Lower lobe of right lung (tissue), 2 donors: ENCODE data around the gene MOV10. TPM values are rescaled to one million over a fixed set of nuclear protein-coding genes. Genes with fewer than 3 reads are reported as not detected.
A peak's percentile ranks its signal among the peaks of the same experiment; 100 is the strongest.

ENCODE experiments used
- ATAC-seq, 2 donors: fragments of 200-7000 bp; cut with Tn5 transposase; one replicate each; pipeline ENCODE4 v1.9.1; 2020 to 2022; ENCODE audit warnings: mild to moderate bottlenecking in 2 of 2, moderate library complexity in 2 of 2
- DNase-seq: peaks from one replicate; pipeline ENCODE4 v3.0.0-alpha.2; 2020
- H3K27ac ChIP-seq: fragments of 200-600 bp; one replicate; pipeline ENCODE4 v1.8.0; 2022
- H3K27me3 ChIP-seq: fragments of 200-600 bp; one replicate; pipeline ENCODE4 v1.8.0; 2022; ENCODE audit warnings: low read depth
- H3K36me3 ChIP-seq: fragments of 200-600 bp; one replicate; pipeline ENCODE4 v1.8.0; 2022; ENCODE audit warnings: mild to moderate bottlenecking
- H3K4me1 ChIP-seq: fragments of 200-600 bp; one replicate; pipeline ENCODE4 v1.8.0; 2022
- H3K4me3 ChIP-seq: fragments of 200-600 bp; one replicate; pipeline ENCODE4 v1.8.0; 2022; ENCODE audit warnings: mild to moderate bottlenecking
- H3K9me3 ChIP-seq: fragments of 200-600 bp; one replicate; pipeline ENCODE4 v1.8.0; 2022
- CTCF ChIP-seq: fragments of 200-600 bp; IDR thresholded peaks from one replicate; pipeline ENCODE4 v1.8.0; 2022; ENCODE audit warnings: antibody characterized with exemption, mild to moderate bottlenecking
- intact Hi-C: fragments of 100-400 bp; cut with DNase I; formaldehyde crosslinking; loops from one replicate; pipeline ENCODE4 v1.11.0; 2022
- long read RNA-seq: library from polyadenylated mRNA; unstranded; transcript quantifications from one replicate; pipeline ENCODE4 v2.0.0, GENCODE V29; 2021
- total RNA-seq: library from RNA; stranded (reverse); fragmentation: NEBNext Ultra II Directional; extraction: Animal tissue kit (Norgen Biotek cat#: 25700); gene quantifications from one replicate; pipeline ENCODE4 v1.2.1, GENCODE V29; 2021
- donor health status: DM: no; HTN: yes; CAD: no; lungs with severe emphysema.

MOV10 gene
- 72.3 TPM for total RNA-seq
- long read RNA-seq, transcript MOV10-203 (21 exons, 3,552 nt), result major isoform, 7 of 58 reads
- long read RNA-seq, transcript MOV10-201 (20 exons, 3,383 nt), result major isoform, 7 of 58 reads
- long read RNA-seq, partial matches to known transcripts, result 23 of 58 reads
- long read RNA-seq, other reads (novel, unspliced or antisense), result 19 of 58 reads

- DNase-seq, result peak; percentile 87
- peaks cover 31% of the 10 kb centered on the region for H3K4me1 ChIP-seq
- H3K9me3 ChIP-seq, result no peaks in the 10 kb centered on the region
- peaks cover 28% of the 10 kb centered on the region for H3K36me3 ChIP-seq
- no peaks in the 10 kb centered on the region for H3K27me3 ChIP-seq
- TF ChIP-seq CTCF, result no peak
- peak within 1 kb of the TSS; percentile 92 for H3K4me3 ChIP-seq
- peak; percentile 88 to 90 for ATAC-seq
- peak within 1 kb of the TSS; percentile 89 for H3K27ac ChIP-seq
- intact Hi-C loops, result no loop called here
Measured at GRCh38 chr1:112674440-112674985, at the start of gene MOV10. Gene MOV10, plus strand, starts transcription at chr1:112674659. Its CDS starts 254 bp downstream, at chr1:112674913.

- no peak for TF ChIP-seq CTCF
- H3K27me3 ChIP-seq, result no peaks in the 10 kb centered on the region
- DNase-seq (no peak), ATAC-seq (peak; percentile 20 to 23)
- H3K27ac ChIP-seq, result no peak overlapping the region
- peaks cover 88% of the 10 kb centered on the region for H3K4me1 ChIP-seq
- H3K36me3 ChIP-seq, result peaks cover 13% of the 10 kb centered on the region
- intact Hi-C loops, result no loop called here
- H3K9me3 ChIP-seq, result no peaks in the 10 kb centered on the region
- no peak overlapping the region for H3K4me3 ChIP-seq
Measured at GRCh38 chr1:112625696-112626095, 48.8 kb upstream of the MOV10 start.

- no peaks in the 10 kb centered on the region for H3K27me3 ChIP-seq
- TF ChIP-seq CTCF, result no peak
- no peaks in the 10 kb centered on the region for H3K9me3 ChIP-seq
- peaks cover 86% of the 10 kb centered on the region for H3K4me1 ChIP-seq
- ATAC-seq, result no peak
- no peak overlapping the region for H3K27ac ChIP-seq
- H3K4me3 ChIP-seq, result no peak overlapping the region
- H3K36me3 ChIP-seq, result peaks cover 13% of the 10 kb centered on the region
- intact Hi-C loops, result no loop called here
- no peak for DNase-seq
Measured at GRCh38 chr1:112626193-112626592, 48.3 kb upstream of the MOV10 start.

GRCh38 chr1:112626887-112627286 lies 47.6 kb upstream of the MOV10 start:
- no peak overlapping the region for H3K4me3 ChIP-seq
- H3K27ac ChIP-seq, result no peak overlapping the region
- intact Hi-C loops, result no loop called here
- TF ChIP-seq CTCF, result no peak
- ATAC-seq, result no peak
- no peaks in the 10 kb centered on the region for H3K27me3 ChIP-seq
- no peaks in the 10 kb centered on the region for H3K9me3 ChIP-seq
- peaks cover 80% of the 10 kb centered on the region for H3K4me1 ChIP-seq
- DNase-seq, result no peak
- H3K36me3 ChIP-seq, result peaks cover 13% of the 10 kb centered on the region

- no peak overlapping the region for H3K4me3 ChIP-seq
- peaks cover 78% of the 10 kb centered on the region for H3K4me1 ChIP-seq
- peaks cover 9% of the 10 kb centered on the region for H3K36me3 ChIP-seq
- ATAC-seq (no peak), DNase-seq (no peak)
- no peak for TF ChIP-seq CTCF
- intact Hi-C loops, result no loop called here
- H3K27ac ChIP-seq, result no peak overlapping the region
- no peaks in the 10 kb centered on the region for H3K9me3 ChIP-seq
- H3K27me3 ChIP-seq, result no peaks in the 10 kb centered on the region
Measured at GRCh38 chr1:112628516-112628915, 45.9 kb upstream of the MOV10 start.
